Amniotic stem cell (primary cell): ENCODE results near the gene CTNNA2.

ENCODE experiments used
- DNase-seq: peaks from one replicate; lab custom pipeline; 2025; lab: John Stamatoyannopoulos, UW

The CTNNA2 gene

DNA sequence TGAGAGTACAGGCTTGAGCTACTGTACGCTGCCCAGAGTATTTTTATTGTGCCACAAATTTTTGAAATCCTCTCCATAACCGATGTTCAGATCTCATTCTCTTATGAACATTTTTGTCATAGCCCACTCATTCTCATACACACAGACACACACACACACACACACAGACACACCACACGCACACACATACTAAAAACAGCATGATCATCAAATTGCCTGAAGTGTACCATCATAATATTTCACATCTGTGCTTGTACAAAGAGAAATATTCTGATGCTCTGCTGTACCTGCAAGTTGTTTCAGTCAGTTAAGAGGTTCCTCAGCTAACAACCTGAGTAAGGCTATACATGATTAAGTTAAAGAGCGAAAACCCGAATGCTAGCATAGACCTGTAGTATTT lies 696.6 kb downstream of the CTNNA2 start:
- DNase-seq: no peak

DNA sequence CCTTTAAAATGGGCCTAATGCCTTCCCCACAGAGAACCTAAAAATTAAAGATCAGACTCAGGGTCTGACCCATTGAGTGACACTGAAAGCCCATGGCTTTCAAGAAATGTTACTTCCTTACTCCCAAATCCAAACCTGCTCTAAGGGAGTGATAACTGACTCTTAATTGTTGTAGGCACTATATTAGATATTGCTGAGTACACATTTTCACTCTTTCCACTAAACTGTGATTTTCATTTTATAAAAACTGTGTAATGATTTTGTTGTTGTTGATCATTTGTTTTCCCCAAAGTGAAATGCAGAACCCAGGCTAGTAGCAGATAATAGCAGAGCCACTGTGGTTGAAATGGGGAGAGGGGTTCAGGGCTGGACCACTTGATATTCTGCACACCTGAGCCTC lies 704.6 kb downstream of the CTNNA2 start:
- no peak for DNase-seq

DNA sequence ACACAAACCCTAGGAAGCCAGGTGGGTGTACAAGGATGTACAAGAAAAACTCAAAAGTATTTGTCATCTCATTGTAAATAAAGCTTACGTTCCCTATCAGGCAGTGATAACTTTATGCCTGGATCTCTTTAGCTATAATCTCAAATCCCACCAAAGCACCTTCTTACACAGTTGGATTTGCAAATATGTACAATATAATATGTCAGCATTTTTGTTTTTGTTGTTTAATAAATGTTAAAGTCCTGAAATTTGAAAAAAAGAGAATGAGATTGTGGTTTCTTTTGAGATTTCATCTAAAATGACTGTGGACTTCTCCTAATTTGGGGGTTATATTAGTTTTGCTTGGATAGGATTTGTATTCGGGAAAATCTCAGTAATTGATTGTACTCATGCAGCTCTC lies 709.8 kb downstream of the CTNNA2 start:
- DNase-seq: no peak

DNA sequence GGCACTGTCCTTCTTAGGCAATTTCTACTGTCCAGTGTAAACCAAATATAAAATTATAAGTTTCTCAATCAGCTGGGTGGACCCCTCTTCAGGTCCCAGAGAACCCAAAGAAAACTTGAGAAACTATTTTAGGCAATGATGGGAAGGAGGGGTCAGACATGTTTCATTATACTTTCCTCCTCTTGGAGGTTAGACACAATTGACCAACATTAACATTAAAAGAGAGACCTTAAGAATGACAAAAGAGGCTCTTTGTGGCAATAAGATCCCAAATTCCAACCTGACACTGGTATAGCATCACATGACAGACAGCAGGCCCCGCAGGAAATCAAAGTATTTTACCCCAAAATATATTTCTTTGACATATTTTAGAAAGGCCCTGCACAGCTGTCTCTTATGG lies 718.6 kb downstream of the CTNNA2 start:
- no peak for DNase-seq

- DNase-seq: no peak
Measured at GRCh38 chr2:80233333-80233732, 720.5 kb downstream of the CTNNA2 start.

- no peak for DNase-seq
Measured at GRCh38 chr2:80238692-80239469, 726.0 kb downstream of the CTNNA2 start.

- no peak for DNase-seq
Measured at GRCh38 chr2:80242355-80242910, 729.6 kb downstream of the CTNNA2 start.

DNA sequence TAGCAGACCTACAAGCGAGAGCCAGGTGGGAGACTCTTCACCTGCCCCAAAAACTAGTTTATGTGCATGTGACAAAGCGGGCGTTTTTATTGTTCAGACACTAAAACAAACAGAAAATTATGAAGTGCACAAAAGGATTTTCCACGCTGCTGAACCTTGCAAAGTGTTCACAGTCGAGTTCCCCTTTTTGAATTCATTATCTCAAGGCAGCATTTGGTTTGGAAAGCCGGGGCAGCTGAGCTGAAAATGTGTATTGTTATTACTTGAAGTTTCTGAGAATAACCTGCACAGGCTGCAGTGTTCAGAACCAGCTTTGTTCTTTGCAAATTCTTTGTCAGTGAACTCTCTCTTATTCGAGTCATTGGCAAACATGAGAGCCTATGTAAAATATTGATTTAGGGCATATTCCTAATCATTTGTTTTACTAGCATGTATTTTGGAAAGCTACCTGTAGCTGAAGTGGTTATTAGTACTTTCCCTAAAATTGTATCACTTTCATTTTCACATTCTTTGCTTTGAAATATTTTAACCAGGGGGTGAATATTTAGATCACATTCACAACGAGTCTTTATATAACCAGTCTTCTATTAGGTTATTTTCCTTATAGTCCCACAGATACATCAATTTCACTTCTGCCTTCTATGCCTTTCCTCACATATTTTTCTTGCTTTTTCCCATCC lies 732.2 kb downstream of the CTNNA2 start:
- DNase-seq: no peak

- no peak for DNase-seq
Measured at GRCh38 chr2:80246534-80246933, 733.7 kb downstream of the CTNNA2 start.

GRCh38 chr2:80247339-80247738 lies 734.5 kb downstream of the CTNNA2 start:
- DNase-seq: no peak

DNA sequence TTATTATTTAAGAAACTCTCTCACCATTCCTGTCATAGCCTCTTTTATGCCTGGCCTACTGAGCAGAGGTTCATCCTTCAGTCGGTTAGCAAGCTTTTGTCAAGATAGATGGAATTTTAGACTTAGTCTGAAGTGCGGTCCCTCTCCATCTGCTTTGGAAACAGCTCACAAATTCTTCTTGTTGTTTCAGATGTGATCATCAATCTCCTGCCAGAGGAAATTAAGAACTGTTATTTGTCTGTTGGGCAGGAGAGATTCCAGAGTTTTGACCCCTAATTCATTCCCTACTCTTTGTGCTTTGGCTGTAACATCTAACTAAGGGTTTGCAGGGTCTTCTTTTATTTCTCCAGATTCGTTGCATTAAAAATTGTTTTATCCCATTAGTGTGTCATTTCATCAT lies 735.3 kb downstream of the CTNNA2 start:
- no peak for DNase-seq

DNA sequence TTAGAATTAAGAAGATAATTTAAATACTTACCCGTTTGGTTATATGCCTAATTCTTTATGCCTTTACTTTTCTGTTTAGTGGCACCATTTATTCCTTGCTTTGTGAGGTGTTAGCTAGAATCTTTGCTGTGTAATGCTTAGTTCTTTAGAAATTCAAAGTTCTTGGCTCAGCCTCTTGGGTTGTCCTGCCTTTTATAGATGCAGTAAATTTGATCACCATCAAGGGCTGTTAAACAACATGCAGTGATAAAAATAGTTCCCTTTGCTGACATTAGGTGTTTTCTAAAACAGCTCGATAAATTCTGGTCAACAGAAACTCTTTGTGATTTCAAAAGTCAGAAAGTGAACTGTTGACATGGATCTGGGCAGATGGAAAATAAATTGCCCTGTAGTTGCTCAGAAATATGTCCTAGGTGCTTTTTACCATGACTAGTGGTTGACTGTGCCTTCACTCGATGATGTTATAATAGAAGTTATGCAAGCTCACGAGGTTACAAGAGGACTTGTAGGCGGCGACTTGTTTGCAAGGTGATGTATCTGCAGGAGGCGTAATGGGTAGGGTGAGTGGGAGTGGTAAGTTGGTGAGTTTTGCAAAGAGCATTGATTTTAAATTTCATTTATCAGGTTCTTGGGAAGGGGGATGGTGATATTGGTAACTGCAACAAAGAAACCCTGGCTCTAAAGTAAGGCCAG lies 739.6 kb downstream of the CTNNA2 start:
- DNase-seq: no peak

- DNase-seq: no peak
Measured at GRCh38 chr2:80255918-80256781, 743.3 kb downstream of the CTNNA2 start.

DNA sequence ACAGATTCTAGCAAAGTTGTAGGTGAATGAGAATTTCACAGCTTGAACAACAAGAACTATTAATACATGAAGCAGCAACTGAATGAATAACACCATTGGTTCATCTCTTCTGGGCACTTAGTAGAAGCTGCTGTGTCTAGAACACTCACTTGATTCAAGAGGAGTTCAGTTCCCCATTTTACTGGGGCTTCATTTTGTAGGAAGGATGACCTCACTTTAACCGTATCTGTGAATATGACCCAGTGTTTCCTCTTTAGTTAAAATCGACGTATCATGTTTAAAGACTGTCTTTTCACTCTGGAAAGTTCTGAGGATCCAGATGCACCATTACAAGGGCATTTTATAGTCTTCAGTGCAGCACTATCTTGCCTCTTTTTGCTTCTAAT lies 743.9 kb downstream of the CTNNA2 start:
- DNase-seq: no peak

GRCh38 chr2:80257450-80257849 lies 744.6 kb downstream of the CTNNA2 start:
- no peak for DNase-seq

- DNase-seq: no peak
Measured at GRCh38 chr2:80258341-80258740, 745.5 kb downstream of the CTNNA2 start.

- DNase-seq: no peak
Measured at GRCh38 chr2:80258793-80259192, 745.9 kb downstream of the CTNNA2 start.

- DNase-seq: no peak
Measured at GRCh38 chr2:80259292-80259691, 746.4 kb downstream of the CTNNA2 start.

- no peak for DNase-seq
Measured at GRCh38 chr2:80266231-80266630, 753.4 kb downstream of the CTNNA2 start.

DNA sequence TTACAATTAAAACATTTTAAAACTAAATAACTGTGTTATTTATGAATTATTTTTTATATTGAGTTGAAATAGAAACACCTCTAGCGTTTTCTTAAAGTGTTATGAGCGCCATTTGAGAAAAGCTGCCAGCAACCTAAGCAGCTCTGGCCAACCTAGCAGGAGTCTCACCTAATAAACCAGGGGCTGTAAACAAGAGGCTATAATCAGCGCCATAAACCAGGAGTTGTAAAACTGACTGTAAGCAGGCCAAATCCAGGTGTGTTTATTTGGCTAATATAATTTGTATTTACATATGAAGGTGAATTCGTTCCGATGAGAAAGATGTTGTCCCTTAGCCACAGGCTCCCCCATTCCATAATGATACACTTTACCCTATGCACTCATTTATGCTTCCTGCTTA lies 757.0 kb downstream of the CTNNA2 start:
- DNase-seq: no peak

DNA sequence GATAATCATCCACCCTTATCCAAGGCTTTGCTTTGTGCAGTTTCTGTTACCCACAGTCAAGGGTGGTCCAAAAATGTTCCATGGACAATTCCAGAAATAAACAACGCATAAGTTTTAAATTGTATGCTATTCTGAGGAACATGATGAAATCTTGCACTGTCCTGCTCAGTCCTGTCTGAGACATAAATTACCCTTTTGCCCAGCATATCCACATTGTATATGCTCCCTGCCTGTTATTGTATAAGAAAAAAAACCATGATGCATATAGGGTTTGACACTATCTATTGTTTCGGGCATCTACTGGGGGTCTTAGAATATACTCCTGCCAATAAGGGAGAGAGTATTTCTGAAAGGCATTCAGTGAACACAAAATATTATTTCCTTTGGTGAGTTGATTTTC lies 767.7 kb downstream of the CTNNA2 start:
- no peak for DNase-seq

DNA sequence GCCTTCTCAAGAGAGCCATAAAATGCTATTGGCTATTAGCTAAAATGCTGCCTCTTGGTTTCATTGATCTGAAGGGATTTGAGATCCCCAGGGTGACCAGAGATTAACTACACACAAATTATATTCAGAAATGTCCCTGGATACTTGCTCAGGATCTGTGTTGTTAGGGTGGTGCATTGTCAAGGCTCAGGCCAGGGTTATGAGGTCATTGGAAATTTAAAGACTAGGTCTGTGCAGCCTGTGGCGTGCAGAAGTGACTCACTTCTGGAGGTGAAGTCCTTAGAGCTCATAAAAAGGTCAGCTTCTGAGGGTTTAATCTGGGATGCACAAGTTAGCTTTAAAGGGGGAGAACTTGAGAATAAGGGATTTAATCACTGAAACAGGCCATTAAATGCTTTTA lies 768.2 kb downstream of the CTNNA2 start:
- no peak for DNase-seq
